A549 (cell line): ENCODE results near the gene ACAD9.
A peak's percentile ranks its signal among the peaks of the same experiment; 100 is the strongest.

Source experiments
- MAFK ChIP-seq: fragments of 450-650 bp; IDR thresholded peaks from 2 replicates; pipeline ENCODE4 v1.6.1; 2014; ENCODE audit not compliant: partially characterized antibody
- TF ChIP-seq, protein P1 (sequence below): fragments of 450-650 bp; IDR thresholded peaks from 2 replicates; pipeline ENCODE4 v1.6.1; 2014; ENCODE audit warnings: antibody characterized with exemption
- TF ChIP-seq, protein P2 (sequence below): fragments of 150-350 bp; IDR thresholded peaks from 2 replicates; pipeline ENCODE4 v1.6.1; 2014; ENCODE audit warnings: low read depth, mild to moderate bottlenecking, low read length
- TF ChIP-seq, protein P3 (sequence below): fragments of >200 bp; sonication (Bioruptor Twin); formaldehyde crosslinking; IDR thresholded peaks from 3 replicates; pipeline ENCODE4 v1.5.1; 2016

DNA sequence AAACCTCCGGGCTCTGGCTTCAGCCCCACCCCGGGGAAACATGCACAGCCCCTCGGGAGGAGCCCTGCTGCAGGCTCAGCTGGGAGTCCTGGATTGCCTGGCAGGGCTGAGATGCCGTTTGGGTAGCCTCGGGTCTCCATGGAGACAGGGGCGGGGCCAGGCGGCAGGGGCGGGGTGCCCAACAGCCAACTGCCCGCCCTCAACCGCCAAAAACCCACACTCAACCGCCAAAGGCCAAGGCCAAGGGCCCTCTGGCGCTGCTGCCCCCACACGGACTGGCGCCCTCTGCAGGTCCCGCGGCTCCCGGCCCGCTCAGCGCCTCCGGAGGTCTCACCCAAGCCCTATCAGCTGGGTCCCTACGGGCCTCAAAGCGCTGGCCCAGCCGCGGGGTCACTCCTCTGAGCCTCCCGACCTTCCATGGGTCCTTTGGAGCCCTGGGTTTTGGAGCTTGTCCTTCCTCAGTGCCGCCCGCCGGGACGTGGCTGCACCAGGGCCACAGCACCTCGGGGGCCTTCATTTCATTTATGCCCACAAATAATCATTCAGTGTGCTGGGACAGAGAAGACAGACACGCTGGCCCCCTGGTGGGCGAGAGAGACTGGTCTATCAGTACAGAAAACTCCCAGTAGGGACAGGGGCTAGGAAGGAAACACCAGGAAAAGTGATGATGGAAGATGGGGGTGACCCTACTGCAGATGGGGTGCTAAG is 33.5 kb upstream of the ACAD9 start:
- TF ChIP-seq, protein P1, sequence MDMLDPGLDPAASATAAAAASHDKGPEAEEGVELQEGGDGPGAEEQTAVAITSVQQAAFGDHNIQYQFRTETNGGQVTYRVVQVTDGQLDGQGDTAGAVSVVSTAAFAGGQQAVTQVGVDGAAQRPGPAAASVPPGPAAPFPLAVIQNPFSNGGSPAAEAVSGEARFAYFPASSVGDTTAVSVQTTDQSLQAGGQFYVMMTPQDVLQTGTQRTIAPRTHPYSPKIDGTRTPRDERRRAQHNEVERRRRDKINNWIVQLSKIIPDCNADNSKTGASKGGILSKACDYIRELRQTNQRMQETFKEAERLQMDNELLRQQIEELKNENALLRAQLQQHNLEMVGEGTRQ, result no peak
- TF ChIP-seq, protein P2, sequence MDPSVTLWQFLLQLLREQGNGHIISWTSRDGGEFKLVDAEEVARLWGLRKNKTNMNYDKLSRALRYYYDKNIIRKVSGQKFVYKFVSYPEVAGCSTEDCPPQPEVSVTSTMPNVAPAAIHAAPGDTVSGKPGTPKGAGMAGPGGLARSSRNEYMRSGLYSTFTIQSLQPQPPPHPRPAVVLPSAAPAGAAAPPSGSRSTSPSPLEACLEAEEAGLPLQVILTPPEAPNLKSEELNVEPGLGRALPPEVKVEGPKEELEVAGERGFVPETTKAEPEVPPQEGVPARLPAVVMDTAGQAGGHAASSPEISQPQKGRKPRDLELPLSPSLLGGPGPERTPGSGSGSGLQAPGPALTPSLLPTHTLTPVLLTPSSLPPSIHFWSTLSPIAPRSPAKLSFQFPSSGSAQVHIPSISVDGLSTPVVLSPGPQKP, result no peak
- no peak for TF ChIP-seq MAFK
- TF ChIP-seq, protein P3, sequence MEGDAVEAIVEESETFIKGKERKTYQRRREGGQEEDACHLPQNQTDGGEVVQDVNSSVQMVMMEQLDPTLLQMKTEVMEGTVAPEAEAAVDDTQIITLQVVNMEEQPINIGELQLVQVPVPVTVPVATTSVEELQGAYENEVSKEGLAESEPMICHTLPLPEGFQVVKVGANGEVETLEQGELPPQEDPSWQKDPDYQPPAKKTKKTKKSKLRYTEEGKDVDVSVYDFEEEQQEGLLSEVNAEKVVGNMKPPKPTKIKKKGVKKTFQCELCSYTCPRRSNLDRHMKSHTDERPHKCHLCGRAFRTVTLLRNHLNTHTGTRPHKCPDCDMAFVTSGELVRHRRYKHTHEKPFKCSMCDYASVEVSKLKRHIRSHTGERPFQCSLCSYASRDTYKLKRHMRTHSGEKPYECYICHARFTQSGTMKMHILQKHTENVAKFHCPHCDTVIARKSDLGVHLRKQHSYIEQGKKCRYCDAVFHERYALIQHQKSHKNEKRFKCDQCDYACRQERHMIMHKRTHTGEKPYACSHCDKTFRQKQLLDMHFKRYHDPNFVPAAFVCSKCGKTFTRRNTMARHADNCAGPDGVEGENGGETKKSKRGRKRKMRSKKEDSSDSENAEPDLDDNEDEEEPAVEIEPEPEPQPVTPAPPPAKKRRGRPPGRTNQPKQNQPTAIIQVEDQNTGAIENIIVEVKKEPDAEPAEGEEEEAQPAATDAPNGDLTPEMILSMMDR, result peak; percentile 43
